Bone marrow (tissue), 2 donors: Measurements from ENCODE around the gene XG.
"Not testable (repeated sequence)": the region's sequence is repeated elsewhere in the genome, so short reads cannot be mapped to it uniquely, and the experiment has no call there.

Source experiments
- DNase-seq, 2 donors: peaks; one replicate each; lab custom pipeline; 2025; lab: John Stamatoyannopoulos, UW

Gene XG, protein sequence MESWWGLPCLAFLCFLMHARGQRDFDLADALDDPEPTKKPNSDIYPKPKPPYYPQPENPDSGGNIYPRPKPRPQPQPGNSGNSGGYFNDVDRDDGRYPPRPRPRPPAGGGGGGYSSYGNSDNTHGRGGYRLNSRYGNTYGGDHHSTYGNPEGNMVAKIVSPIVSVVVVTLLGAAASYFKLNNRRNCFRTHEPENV

DNA sequence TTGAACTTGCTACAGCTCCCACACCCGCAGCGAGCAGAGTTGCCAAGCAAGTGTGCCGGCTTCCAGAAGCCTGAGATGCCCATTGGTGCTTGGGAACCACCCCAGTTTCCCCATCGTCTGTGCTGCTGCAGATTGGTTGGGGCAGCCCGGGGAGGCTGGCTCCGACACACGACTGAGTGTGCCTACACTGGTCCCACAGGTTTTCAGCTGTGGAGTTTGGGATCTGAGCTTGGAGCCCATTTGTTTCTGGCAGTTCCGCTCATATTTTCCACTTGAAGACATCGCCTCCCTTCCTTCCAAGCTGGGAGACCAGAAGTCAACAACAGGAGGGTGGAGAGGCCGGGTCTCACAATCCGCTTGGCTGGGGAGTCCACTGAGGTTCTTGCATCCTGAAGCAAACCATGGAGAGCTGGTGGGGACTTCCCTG is at the start of gene XG:
Gene XG, plus strand, starts transcription at position 167 of the 427 bp plus-strand sequence. Its CDS starts 235 bp downstream, at position 402.
- not testable (repeated sequence) for DNase-seq

DNA sequence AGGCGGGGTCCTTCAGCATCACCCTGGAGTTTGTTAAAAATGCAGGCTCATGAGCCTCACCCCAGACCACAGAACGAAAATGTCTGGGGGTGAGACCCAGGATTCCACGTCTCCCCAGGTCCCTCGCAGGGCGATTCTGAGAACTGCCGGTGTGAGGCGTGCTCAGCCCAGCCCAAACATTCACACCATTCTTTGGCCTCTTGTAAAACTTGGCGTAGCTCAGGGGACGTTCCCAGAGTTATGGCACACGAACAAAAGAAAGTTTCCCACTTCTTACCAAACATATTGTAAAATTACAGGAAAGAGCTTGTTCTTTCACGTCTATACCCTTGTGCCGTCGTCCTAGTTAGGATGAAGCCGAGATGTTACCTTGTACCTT is 47.9 kb upstream of the XG start:
- DNase-seq: no peak

DNA sequence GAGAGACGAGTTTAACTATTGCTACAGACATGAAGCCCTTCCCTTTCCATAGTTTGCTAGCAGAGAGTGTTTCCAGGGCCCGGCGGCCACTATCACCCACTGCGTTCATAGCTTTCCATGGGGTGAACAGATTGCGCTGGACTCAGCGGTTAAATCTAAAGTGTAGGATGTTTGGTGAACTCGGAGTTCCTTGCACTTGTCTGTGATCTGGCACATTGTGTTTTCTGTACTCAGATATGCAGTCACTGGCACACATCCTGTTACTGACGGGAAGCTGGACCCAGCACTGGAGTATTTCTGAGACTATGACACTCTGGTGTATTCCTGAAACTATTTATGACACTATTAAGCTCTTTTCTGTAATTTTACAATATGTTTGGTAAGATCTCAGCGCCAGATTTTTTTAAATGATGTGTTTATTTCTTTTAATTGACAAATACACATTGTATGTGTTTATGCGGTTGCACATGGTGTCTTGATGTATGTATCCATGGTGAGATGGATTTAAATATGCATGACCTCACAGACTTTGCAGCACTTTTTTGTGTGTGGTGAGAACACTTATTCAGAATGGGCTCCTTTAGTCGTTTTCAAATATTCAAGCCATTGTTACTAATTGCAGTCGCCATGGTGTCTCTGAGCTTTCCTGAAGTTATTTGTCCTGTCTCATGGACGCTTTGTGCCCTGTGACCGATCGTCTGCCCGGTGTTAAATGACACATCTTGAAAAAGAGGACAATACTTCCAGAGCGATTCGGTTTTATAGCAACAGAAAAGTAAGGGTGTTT is 46.6 kb upstream of the XG start:
- DNase-seq: no peak

DNA sequence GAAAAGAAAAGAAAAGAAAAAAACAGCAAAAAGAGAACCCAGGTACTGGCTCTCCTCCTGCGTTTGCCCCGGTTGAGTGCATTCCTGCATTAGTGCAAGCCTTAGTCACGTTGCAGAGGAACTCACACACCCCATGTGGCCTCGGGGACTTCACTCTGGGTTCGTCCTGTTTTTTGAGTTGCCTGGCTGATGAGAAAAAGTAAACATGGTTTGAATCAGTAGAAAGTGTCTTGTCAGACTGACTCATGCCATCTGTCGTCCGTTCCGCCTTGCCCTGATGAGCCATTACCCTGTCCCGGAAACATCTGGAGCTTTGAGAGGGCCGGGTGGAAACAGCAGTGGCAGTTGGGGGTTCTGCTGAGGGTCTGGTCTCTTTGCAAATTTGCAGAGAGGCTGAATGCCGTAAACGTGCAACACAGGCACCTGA is 44.5 kb upstream of the XG start:
- no peak for DNase-seq

DNA sequence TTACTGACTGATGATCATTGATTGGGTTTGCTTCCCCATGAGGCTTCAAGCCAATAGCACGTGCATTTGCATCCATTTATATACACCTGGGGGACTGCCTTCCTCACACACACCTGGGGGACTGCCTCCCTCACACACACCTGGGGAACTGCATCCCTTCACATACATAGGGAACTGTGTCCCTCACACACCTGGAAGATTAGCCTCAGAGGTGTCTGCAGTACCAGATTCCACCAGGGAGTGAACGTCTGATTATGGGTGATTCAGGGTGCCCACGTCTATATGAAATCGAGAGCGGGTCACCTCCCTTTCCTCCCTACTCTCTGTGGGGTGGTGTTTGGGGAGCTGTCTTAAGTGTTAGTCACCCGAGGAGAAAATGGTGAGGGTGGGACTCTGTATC is 43.8 kb upstream of the XG start:
- no peak for DNase-seq

DNA sequence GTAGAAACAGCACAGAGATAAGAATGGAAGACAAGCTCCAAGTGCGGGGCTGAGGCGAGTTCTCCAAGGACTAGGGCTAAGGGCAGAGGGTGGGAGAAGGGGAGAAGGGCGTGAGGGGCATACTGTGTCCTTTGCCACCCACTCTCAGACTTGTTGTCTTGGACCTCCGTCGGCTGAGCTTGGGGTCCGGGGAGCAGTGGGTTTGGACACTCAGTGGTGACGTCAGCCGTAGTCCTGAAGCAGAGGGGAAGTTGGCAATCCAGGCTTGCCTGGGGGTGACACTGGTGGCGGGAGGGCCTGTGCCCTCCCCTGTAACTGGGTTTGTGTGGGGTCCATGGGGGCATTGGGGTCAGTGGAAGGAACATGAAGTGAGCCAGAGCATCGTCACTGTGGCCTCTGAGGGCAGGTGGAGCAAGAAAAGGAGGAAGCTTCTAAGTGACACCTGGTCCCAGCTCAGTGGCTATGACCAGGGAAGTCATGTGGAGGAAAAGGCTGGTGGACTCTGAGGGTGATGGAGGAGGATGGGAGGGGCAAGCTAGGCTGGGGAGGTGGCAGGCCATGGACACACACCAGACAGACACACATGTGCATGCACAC is 43.1 kb upstream of the XG start:
- DNase-seq: no peak

DNA sequence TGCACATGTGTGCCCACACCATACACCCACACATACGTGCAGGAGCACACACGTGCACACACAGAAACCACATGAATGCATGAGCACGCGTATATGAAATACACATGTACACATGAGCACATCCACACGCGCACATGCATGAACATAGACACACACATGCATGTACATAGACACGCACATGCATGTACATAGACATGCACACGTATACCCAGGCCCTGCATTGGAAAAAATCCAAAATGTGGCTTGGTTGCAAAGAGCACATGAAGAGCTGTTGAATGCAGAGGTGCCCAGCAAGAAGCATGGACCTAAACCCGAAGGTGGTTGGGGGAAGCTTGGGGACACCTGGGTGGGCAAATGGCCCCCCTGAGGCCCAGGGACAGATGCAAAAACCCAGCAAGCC is 42.3 kb upstream of the XG start:
- no peak for DNase-seq

DNA sequence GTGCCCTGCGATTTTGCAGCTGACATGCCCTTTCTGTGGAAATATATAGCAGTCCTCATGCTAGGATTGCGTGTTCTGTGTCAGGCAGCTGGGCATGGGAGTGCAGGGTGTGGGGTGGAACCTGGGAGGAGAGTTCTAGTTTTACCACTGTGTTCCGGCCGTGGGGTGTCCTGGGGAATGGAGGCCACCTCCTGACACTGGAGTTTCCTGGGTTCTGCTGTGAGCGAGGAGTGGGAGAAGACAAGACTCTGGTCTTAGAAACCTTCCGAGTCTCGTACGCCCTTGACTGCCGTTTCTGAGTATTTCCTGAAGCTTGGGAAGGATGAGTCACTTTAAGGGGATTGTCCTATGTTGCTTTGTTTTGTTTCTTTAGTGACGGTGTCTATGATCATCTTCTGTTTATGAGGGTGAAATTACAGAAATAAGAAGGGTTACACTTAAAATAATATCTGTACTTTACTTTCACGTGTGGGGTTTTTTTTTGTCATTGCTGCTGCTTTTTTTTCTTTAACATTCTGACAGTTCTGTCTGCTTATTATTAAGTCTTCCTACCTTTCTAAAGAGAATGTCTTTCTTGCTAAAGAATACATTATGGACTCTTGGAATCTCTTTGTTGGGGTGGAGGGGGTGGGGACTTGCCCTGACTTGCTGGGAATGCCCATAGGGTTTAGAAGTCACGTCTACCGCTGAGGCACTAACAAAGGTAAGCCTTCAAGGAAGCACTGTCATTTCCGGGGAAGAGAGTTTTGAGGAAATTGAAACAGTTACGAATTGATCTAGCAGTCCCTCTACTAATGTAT is 41.6 kb upstream of the XG start:
- no peak for DNase-seq

DNA sequence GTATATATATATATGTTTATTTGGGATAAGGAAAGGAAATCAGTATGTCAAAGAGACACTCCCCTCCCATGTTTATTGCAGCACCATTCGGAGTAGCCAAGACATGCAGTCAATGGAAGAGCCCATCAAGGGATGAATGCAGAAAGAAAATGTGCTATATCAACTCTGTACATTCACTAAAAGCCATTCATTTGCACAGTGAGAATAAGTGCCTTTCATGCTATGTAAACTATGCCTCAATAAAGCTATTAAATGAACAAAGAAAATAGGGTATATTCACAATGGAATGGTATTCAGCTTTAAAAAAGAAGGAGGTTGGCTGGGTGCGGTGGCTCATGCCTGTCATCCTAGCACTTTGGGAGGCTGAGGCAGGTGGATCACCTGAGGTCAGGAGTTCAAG is 40.4 kb upstream of the XG start:
- DNase-seq: no peak

DNA sequence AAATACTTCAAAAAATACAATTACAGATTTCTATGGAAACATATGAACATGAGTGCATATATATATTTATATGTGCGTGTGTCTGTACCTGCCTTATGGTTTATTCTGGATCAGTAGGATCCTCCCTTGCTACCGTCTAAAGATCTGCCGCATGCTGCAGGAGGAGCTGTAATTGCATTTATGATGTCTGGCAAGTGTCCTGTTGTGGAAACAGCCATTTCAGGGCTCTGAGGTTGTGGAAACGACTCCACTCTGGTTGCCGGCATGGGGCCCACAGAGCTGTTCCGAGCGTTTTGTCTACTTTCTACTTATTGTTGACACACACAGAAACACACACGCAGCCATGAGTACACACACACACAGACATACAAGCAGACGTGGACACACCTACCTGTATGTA is 39.4 kb upstream of the XG start:
- DNase-seq: no peak

DNA sequence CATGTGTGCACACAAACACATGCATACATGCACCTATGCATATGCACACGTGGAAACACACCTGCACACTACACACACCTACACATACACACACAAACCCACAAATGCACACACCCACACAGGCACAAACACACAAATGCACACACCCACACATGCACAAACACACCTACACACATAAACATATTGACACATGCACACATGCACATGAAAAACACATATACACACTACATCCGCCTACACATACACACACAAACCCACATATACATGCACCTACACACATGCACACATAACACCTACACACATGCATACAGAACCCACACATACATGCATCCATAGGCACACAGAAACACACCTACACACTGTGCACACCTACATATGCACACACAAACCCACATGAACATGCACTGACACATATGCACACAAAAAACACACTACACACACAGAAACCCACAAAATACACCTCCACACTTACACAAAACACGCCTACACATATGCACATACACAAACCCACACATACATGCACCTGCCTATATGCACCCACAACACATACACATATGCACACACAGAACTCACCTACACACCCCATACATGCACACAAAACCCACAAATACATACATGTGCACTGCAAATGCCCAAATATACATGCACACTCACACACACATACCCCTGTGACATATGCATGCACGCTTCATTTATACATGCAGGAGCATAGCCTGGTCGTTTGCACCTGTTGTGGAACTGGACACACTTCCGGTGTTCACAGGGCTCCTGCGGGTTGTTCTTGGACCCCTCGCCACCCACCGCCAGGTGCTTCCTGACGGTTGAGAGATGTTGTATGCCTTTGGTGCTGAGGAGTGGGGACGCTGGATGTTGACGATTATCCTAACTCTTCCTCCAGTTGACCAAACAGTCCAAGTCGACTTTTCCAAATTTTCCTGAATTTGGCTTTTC is 38.7 kb upstream of the XG start:
- DNase-seq: no peak

DNA sequence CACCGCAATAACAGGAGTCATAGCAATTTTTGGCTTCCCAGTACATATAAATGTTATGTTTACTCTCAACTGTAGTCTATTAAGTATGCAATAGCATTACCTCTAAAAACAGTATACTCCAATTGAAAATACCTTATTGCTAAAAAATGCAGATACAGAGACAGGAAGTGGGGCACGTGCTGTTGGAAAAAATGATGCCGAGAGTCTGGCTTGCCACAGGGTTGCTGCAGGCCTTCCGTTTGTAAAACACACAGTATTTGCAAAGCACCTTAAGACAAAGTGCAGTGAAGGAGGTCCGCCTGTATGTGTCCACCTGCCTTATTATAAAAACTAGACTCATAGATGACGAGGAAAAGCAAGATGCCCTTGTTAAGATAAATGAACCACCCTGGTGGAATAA is 37.3 kb upstream of the XG start:
- DNase-seq: no peak

DNA sequence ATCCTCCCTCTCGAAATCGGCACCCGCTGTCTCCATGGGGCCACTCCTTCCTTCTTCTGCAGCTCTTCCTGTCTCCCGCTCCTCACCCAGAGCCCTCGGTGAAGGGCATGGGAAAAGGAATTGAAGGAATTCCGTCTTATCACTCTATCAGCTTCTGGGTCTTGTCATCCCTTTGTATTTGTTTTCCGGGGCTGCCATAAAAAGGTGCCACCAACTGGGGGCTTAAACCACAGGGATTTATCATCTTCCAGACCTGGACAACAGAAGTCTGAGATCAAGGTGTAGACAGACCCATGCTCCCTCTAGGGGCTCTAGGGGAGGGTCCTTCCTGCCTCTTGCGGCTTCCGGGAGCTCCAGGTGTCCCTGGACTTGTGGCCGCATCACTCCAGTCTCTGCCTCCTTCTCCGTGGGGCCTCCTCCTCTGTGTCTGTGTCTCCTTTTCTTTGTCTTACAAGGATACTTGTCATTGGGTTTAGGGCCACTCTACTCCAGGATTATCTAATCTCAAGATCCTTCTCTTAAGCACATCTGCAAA is 36.7 kb upstream of the XG start:
- no peak for DNase-seq

DNA sequence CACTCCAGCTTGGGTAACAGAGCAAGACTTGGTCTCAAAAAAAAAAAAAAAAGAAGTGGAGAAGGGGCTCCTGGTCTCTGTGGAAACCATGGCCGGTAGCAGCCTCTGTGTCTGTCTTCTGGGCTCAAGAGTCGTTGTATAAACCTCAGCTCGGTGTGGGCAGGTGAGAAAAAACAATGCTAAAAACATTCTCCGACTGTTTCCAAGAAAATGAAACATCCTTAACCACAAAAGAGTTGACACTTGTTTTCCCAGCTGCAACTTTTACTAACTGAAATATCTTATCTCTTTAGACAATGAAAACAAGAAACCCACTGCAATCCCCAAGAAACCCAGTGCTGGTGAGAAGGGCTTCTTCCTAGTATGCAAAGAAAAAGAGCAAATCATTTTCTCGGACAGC is 34.5 kb upstream of the XG start:
- DNase-seq: no peak

DNA sequence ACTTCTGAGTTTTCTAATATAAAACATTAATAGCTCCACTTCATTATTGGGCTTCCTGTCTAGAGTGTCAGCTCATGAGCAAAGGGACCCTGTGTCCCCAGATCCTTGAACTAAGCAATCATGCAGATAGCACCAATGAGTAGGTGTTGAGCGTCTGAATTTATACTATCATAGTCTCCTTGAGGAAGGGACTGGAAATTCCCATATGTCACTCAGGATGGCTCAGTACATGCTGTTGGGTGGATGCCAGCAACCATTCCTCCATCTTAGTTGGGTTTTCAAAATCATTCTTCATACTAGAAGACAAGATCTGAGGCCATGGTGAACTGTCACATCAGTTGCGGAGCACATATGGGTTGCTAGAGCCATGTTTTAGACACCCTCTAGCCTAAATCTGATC is 33.0 kb upstream of the XG start:
- DNase-seq: no peak

DNA sequence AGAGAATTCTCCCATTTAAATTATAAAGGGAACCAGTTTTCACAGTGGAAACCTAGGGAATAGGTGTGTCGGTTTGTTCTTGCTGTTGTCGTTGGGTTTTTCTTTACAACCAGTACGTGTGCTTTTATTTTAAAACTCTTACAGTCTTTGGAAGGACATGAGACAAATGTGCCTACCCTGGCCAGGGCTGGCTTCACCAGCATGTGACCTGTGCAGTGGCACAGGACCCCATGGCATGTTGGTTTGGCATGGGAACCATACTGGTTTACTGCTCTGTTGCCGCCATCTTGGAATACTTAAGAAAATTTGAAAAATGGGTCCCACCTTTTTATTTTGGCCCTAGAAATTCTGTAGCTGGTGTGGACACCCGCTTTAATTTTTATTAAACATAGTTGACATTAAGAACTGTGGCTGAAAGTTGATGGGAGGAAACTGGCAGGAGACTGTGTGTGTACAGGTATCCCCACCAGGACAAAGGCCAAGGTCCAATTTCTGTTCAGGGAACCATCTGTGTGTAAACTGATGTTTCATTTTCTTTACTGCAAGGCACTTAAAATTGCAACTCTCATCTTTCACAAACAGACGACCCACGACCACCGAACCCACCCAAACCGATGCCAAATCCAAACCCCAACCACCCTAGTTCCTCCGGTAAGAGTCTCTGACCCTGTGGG is 31.9 kb upstream of the XG start:
- DNase-seq: no peak

DNA sequence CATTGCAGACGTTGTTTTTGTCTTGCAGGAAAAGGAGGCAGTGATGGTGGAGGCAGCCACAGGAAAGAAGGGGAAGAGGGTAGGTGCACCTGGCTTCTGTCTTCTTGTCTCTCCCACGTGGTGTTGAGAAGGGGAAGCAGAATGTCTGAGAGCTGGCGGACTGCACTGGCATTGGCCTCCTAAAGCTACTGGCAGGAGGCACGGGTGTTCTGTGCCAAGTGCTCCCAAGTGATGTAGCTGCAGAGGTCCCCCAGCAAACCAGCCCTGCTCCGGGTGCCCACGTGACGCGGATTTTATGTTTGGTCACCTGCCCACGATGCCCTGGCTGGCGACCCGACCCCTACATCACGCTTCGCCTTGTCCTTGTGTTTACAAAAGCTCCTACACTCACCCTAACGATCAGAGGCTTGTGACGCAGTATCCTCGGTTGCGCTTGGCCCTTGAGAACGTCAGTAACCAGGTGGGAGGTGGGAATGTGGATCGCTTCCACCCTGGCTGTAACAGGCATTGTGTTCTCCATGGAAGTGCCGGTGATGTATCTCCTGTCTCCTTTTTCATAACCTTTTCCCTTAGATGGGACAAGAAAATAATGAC is 28.5 kb upstream of the XG start:
- no peak for DNase-seq

DNA sequence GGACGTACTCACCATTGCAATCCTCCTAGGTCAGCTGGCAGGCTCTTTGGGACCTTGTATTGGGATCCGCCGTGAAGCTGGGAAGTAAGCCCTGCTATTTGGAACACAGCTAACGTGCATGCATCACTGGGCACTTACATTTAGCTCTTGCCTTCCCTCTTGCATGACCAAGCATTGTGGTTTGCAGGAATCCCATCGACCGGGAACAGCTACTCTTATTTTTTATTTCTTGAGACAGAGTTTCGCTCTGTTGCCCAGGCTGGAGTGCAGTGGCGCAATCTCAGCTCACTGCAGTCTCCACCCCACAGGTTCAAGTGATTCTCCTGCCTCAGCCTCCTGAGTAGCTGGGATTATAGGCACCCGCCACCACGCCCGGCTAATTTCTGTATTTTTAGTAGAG is 24.6 kb upstream of the XG start:
- DNase-seq: not testable (repeated sequence)

DNA sequence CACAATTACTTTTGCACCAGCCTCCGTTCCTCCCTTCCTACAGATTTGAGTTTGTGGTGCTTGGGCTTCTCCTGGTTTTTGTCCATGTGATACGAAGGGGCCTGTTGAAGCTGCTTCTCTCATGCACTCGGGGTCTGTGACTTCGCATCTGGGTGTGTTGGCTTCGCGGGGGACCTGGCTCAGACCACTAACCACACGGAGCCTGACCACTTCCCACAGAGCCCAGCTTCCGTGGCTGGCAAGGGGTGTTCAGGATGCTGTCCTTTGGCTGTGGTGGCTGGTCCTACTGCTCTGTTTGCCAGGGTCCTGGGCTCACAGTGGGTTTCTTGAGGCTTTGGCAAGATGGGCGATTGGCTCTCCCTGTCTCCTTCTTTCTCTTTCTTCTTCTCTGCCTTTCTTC is 19.8 kb upstream of the XG start:
- no peak for DNase-seq

DNA sequence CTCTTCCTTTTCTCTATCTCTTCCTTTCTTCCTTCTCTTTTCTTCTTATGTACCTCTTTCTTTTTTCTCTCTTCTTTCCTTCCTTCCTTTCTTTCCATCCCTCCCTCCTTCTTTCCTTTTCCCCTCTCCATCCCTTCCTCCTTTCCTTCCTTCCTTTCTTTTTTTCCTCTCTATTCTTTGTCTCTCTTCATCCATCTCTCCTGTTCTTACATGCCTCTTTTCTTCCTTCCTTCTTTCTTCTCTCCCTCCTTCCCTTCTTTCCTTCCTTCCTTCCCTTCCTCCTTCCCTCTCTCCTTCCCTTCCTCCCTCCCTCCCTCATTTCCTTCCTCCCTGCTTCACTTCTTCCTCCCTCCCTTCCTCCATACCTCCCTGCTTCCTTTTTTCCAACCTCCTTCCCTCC is 19.2 kb upstream of the XG start:
- DNase-seq: no peak
